Neural crest cell (in vitro differentiated cells): ENCODE data around the gene STAT1. TPM values are rescaled to one million over a fixed set of nuclear protein-coding genes. Genes with fewer than 3 reads are reported as not detected.
A peak's percentile ranks its signal among the peaks of the same experiment; 100 is the strongest.

Experiments used
- DNase-seq: peaks from one replicate; pipeline ENCODE4 v3.0.0; 2021; ENCODE audit warnings: low read depth, mixed read lengths, low spot score
- H3K27ac Mint-ChIP-seq: one replicate; pipeline ENCODE4 v1.8.0; 2021; ENCODE audit warnings: mild to moderate bottlenecking, mixed read lengths; ENCODE audit not compliant: unreplicated experiment
- H3K27me3 Mint-ChIP-seq: 2 replicates; pipeline ENCODE4 v1.8.0; 2021; ENCODE audit warnings: low read depth, mild to moderate bottlenecking, mixed read lengths
- H3K36me3 Mint-ChIP-seq: 2 replicates; pipeline ENCODE4 v1.8.0; 2021; ENCODE audit warnings: low read depth, mild to moderate bottlenecking, mixed read lengths
- H3K4me1 Mint-ChIP-seq: 2 replicates; pipeline ENCODE4 v1.8.0; 2021; ENCODE audit warnings: mixed read lengths
- H3K4me3 Mint-ChIP-seq: one replicate; pipeline ENCODE4 v1.8.0; 2021; ENCODE audit warnings: mild to moderate bottlenecking, mixed read lengths
- H3K9me3 Mint-ChIP-seq: 2 replicates; pipeline ENCODE4 v1.8.0; 2021; ENCODE audit warnings: mixed read lengths
- CTCF ChIP-seq: fragments of 200-600 bp; sonication (generic); conservative IDR thresholded peaks from 2 replicates; pipeline ENCODE4 v1.5.0; 2021; ENCODE audit warnings: antibody characterized with exemption, mild to moderate bottlenecking
- total RNA-seq: library from RNA; stranded (reverse); gene quantifications from 2 replicates; pipeline ENCODE4 v1.2.1, GENCODE V29; 2021

Gene STAT1
- total RNA-seq, 1 donor from 2014 or later = 39.9 TPM

DNA sequence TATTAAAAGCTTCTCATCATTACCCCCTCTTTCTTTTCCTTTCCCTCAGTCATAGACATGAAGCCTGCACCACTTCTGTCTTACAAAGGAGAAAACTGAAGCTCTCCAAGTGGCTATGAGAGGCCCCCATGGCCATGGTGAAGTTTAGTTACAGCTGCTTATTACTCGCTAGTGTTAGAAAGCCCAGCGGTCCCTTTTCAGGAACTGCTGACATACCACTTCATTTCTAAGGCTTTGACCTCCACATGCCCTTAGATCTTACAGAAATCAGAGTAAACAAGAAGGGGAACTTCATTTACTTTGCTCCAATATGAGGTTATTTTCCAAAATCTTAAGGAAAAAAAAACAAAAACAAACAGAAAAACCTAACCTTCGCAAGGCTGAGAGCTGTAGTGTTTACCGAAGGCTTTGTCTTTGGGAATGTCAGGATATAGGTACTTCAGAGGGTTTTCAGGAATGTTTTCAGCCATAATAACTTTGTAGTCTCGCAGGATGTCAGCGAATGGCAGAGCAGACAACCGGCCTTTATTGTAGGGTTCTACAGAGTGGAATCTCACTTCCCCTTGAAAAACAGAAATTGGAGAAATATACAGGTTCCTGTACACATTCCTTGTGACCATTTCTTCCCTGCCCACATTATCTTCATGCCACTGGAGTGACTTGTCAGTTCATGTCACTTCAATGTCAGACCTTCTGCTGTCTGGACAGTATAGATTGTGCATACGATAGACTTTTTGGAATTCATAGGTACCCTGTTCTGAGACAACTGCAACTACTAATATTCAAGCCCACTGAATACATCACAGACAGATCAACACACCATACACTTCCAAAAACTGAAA, 18.8 kb upstream of the STAT1 start:
- H3K27me3 Mint-ChIP-seq = no peaks in the 10 kb centered on the region
- no peaks in the 10 kb centered on the region for H3K9me3 Mint-ChIP-seq
- DNase-seq = no peak
- no peak overlapping the region for H3K4me3 Mint-ChIP-seq
- no peak overlapping the region for H3K27ac Mint-ChIP-seq
- no peak for TF ChIP-seq CTCF
- H3K4me1 Mint-ChIP-seq = no peaks in the 10 kb centered on the region
- H3K36me3 Mint-ChIP-seq = no peaks in the 10 kb centered on the region

GRCh38 chr2:191031256-191031655, 17.3 kb upstream of the STAT1 start:
- H3K27me3 Mint-ChIP-seq = no peaks in the 10 kb centered on the region
- H3K27ac Mint-ChIP-seq = no peak overlapping the region
- no peak for TF ChIP-seq CTCF
- DNase-seq = no peak
- H3K9me3 Mint-ChIP-seq = no peaks in the 10 kb centered on the region
- H3K4me1 Mint-ChIP-seq = no peaks in the 10 kb centered on the region
- H3K36me3 Mint-ChIP-seq = no peaks in the 10 kb centered on the region
- no peak overlapping the region for H3K4me3 Mint-ChIP-seq

DNA sequence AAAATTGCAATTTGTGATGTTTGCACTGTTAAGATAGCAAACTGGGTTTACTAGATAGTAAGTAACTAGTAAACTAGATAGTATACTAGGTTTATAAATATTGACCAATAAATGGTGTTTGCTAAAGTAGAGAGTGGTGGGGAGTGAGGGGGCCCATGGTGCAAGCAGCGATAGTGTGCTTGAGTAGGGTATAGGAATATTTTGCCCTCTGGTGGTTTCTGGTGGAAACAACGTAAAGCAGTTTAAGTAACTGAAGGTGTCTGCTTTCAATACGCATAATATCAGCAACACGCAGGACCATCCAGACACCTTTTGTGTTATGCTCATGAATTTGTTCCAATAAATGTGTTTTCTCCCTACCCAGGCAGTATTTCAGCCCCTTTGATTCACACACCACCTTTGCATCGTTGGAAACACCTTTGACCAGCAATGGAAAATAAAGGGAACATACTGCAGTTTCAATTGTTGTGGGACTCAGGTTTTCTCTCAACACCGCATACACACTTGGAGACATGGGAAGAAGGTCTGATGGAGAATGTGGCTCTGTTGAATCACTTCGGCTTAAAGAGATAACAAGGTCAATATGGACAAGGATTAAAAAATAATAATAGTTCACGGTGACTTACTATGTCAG, 16.7 kb upstream of the STAT1 start:
- no peak overlapping the region for H3K27ac Mint-ChIP-seq
- no peaks in the 10 kb centered on the region for H3K36me3 Mint-ChIP-seq
- H3K4me1 Mint-ChIP-seq = no peaks in the 10 kb centered on the region

DNA sequence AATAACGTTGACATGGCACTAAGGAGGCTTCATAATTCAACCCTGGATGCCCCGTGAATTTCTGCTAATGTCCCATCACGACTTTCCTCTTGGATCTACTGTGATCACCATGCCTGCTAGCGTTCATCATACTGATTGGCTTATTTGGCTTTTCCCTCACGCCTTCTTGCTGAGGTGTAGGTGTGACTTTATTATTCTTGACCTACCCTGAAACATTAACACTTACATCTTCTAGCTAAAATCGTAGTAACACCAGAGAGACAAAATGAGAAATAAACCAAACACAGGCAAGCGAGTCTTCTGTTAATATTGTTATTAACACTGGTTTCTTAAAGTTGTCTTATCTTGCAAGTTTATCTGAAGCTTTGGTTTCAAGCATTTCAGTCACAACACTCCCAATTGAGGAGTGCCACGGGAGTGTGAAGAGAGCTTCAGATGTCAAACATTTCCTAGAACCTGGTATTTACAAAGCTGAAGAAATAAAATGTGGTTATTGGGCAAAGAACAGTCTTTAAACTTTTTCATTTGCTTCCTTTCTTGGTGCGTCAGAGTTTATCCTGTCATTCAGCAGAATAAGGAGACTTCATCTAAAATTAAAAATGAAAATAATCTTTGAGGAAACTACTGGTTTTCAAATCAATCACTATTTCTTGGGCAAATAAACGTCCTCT, 15.4 kb upstream of the STAT1 start:
- no peak for DNase-seq
- no peak for TF ChIP-seq CTCF
- no peak overlapping the region for H3K27ac Mint-ChIP-seq
- H3K4me1 Mint-ChIP-seq = no peaks in the 10 kb centered on the region
- no peaks in the 10 kb centered on the region for H3K27me3 Mint-ChIP-seq
- no peaks in the 10 kb centered on the region for H3K36me3 Mint-ChIP-seq
- H3K4me3 Mint-ChIP-seq = no peak overlapping the region
- no peaks in the 10 kb centered on the region for H3K9me3 Mint-ChIP-seq

More for the DNA sequence above, 16.7 kb upstream of the STAT1 start:
- Mint-ChIP-seq H3K27me3 (no peaks in the 10 kb centered on the region), H3K9me3 (no peaks in the 10 kb centered on the region), H3K4me3 (no peak overlapping the region)
- peak; percentile 78 for TF ChIP-seq CTCF
- peak; percentile 31 for DNase-seq

DNA sequence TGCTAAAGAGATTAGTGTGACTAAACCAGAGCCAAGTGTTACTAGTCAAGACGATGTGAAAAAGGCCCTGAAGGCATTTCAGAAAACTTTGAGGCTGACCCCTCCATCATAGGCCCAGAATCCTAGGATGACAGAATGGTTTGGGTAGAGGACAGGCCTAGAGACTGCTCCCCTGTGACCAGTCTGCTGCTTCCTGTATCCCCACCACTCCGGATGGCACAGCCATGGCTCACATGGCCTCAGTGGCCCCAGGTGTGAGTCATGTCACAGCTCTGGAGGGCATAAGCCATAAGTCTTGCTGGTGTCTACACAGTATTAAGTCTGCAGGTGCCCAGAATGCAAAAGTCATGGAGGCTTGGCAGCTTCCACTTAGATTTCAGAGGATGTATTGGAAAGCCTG, 12.4 kb upstream of the STAT1 start:
- TF ChIP-seq CTCF = no peak
- Mint-ChIP-seq H3K9me3 (no peaks in the 10 kb centered on the region), H3K4me1 (no peaks in the 10 kb centered on the region), H3K27me3 (no peaks in the 10 kb centered on the region), H3K4me3 (no peak overlapping the region), H3K27ac (no peak overlapping the region), H3K36me3 (no peaks in the 10 kb centered on the region)
- no peak for DNase-seq
